Measurements from ENCODE around the gene ALMS1.
"Not testable (repeated sequence)": the region's sequence is repeated elsewhere in the genome, so short reads cannot be mapped to it uniquely, and the experiment has no call there.

The ALMS1 gene

DNA sequence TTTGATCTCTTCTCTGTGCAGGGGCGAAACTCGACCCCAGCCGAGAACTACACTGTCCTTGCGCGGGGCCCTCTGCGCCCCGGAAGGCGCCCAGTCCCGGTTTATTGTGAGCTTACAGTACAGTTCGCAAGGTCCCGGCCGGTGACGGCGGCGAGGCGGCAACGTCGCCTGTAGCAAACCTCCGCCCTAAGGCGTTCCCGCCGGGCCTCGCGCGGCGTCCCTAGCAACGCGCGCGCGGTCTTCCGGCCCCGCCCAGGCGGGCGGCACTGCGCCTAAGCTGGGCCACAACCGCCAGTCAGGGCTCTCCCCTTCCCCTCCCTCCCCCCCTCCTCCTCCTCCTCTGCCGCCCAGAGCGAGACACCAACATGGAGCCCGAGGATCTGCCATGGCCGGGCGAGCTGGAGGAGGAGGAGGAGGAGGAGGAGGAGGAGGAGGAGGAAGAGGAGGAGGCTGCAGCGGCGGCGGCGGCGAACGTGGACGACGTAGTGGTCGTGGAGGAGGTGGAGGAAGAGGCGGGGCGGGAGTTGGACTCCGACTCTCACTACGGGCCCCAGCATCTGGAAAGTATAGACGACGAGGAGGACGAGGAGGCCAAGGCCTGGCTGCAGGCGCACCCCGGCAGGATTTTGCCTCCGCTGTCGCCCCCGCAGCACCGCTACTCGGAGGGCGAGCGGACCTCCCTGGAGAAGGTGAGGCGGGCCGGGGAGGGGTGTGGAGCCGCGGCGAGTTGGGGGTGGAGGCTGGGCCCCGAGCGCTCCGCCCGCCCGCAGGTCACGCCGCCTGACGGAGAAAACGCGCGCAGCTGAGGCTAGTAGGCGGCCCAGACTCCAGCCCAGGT, at the start of gene ALMS1:
Gene ALMS1, plus strand, starts transcription at position 333 of the 838 bp plus-strand sequence. Its CDS starts 33 bp downstream, at position 366.
- DNase-seq = peak; percentile 96

DNA sequence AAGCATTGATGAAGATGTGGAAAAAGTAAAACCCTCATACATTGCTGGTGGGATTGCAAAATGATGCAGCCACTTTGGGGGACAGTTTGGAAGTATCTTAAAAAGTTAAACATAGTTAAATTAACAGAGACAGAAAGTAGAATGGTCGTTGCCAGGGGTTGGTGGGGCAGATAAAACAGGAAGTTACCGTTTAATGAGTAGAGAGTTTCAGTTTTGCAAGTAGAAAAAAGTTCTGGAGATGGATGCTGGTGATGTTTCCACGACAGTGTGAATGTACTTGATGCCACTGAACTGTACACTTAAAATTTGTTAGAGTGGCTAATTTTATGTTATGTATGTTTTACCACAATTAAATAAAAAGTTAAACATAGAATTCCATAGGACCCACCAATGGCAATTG, 47.8 kb upstream of the ALMS1 start:
- DNase-seq = no peak

DNA sequence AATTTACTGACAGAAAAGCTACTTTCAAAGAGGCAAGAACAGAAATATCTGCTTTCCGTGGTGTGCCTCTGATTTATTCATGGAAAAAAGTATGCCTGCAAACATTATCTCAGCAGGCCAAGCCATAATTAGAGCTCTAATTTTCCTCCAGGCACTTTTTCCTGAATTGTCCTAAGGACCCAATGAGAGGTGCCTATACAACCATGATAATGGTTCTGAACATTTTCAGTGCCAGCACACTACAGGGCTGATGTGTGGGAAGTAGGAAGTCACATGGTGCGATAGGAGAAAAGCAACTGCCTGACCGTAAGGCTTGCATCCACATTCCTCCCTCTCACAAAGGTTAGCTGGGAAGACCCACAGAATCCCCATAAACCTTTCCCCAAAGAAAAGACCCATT, 46.4 kb upstream of the ALMS1 start:
- DNase-seq = no peak

GRCh38 chr2:73341039-73341438, 44.6 kb upstream of the ALMS1 start:
- no peak for DNase-seq

GRCh38 chr2:73343992-73344391, 41.6 kb upstream of the ALMS1 start:
- DNase-seq = no peak

- not testable (repeated sequence) for DNase-seq
Measured at GRCh38 chr2:73344747-73345146, 40.9 kb upstream of the ALMS1 start.

DNA sequence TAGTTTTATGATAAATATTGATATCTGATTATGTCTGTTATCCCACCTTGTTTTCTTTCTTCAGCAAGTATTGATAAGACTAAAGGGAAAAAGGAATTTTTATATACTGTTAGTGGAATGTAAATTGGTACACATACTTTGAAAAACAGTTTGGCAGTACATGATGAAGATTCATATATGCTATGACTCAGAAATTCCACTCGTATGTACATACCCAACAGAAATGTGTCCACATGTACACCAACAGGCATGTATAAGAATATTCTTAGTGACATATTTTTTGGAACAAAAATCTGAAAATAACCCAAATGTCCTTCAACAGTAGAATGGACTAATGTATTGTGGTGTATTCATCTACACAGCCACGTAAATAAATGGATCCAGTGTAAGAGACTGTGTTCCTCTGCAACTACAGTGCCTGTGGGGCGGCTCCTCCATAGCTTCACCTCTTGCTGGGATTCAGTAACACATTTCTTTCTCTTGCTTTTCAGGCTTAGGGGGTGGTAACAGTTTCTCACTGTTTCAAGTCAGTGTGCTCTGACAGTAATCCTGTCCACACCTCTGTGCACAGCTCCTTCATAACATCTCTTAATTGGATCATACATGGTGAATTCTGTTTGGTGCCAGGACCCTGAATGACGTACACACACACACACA, 35.5 kb upstream of the ALMS1 start:
- no peak for DNase-seq

- DNase-seq = no peak
Measured at GRCh38 chr2:73356097-73356496, 29.5 kb upstream of the ALMS1 start.

- DNase-seq = no peak
Measured at GRCh38 chr2:73359915-73360697, 25.5 kb upstream of the ALMS1 start.

DNA sequence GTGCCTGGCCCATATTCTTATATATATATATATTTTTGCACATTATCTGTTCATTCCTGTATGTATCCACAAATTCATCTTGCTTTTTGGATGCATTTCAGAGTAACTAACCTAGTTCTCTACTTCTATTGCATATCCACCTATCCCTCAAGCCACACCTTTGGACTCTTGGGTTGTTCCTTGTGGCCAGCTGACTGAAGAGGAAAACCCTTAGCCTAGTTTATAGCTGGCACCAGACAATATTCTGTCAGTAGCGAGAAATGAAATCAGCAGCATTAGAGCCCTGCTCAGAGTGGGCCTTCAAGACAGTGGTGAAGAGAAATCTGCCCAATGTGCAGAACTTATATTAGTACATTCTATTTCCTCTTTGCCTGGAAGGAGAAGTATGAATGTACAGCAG, 19.6 kb upstream of the ALMS1 start:
- no peak for DNase-seq

- no peak for DNase-seq
Measured at GRCh38 chr2:73368781-73369180, 16.9 kb upstream of the ALMS1 start.

DNA sequence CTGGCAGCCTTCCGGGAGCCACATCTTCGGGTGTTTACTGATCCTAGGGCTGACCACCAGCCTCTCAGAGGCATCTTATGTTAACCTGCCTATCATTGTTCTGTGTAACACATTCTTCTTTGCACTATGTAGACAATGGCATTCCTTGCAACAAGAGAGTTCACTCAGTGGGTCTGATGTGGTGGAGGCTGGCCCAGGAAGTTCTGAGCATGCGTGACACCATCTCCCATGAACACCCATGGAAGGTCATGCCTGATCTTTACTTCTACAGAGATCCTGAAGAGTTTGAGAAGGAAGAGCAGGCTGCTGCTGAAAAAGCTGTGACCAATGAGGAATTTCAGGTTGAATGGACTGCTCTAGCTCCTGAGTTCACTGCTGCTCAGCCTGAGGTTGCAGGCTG, 15.3 kb upstream of the ALMS1 start:
- no peak for DNase-seq

DNA sequence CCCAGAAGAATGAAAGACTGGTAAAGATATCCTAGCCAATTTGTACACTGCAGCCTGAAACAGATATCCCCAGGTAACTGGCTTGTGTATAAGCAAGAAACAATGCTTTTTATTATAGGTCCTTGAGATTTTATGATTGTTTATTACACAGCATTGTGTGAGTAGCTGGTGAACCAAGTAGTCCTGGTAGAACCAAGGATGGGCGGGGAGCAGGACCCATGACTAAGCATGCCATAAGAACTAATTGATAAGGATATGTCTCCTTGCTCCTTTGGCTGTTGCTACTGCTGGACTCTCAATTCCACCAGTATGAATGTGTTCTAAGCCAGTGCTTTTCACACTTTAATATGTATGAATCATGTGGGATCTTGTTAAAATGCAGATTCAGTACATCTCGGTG, 12.3 kb upstream of the ALMS1 start:
- no peak for DNase-seq

DNA sequence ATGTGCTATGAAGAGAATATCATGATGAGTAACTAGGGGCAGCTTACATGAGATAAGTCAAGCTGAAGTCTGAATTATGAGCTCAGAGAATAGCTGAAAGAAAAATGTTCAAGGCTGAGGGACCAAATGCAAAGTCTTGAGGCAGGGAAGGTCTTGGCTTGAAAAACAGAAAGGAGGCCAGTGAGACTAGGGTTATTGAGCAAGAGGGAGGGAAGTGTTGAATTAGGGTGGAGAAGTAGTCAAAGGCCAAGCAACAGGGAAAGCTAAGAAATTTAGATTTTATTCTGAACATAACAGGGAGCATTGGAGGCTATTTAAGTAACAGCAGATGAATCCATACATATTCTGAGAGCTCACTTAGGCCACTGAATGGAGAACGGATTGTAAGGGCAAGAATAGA, 11.4 kb upstream of the ALMS1 start:
- no peak for DNase-seq

DNA sequence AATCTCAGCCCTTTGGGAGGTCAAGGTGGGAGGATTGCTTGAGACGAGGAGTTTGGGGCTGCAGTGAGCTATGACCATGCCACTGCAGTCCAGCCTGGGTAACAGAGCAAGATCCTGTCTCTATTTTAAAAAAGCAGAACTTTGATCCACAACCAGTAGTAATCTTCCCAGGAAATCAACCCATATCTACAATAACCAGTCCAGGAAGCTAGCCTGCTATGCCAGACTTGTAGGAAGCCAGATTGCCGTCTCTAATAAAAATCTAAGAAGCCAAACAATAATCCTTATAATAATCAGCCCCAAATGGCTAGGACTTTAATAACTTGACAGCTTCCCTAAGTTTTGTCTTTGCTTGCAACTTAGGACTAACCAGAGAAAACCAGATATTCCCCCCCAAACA, 9.0 kb upstream of the ALMS1 start:
- DNase-seq = no peak

DNA sequence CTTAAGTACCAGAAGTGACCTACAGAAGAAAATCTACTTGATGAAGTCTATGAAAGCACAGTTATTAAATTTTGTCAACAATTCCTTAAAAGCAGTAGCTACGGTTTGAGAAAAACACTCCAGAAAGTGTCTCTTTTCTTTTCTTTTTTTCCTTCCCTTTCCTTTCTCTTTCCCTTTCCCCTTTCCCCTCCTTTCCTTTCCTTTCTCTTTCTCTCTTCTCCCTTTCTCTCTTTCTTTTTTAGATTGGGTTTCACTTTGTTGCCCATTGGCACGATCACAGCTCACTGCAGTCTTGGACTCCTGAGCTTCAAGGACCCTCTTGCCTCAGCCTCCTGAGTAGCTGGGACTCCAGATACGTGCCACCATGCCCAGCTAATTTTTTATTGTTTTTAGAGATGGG, 2.6 kb upstream of the ALMS1 start:
- no peak for DNase-seq

DNA sequence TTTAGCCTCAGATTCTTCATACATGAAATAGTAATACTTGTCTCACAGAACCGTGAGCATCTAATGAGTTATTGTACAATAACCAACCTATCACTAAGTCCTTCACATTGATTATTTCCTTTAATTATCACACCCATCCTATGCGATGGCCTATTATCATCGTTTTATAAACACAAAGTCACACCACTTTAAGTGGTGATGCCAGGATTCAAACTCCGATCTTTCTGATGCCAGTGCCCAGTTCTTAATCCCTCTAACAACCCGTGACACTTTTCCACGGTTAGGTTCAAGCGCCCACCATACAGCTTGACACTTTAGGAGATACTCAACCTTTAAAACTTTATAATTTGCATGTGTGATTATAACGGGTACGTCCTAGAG, 523 bp upstream of the ALMS1 start:
- DNase-seq = no peak

DNA sequence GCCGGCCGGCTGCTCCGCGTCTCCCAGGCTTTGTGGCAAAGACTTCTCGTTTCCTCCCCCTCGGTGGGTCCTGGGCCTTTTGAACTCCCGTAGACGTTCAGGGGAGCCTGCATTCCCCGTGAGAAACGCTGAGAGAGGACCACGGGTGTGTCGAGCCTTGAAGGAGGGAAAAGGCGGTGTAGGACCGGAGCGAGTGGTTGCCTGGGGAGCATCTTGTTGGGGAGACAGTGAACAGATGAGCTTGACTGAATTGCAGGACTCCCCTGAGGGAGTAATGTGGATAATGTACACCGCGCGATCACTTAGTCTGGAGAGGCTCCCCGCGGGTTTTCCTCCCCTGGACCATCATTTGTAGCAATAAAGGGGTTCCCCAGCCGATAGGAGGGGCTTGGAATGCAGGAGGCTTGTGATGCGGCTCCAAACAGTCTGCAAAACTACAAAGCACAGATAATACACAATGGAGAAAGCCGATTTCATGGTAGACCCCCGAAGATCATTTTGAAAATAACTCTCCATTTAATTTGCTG, 769 bp downstream of the ALMS1 start:
- no peak for DNase-seq

GRCh38 chr2:73386894-73387636, 1.4 kb downstream of the ALMS1 start:
- DNase-seq = no peak

DNA sequence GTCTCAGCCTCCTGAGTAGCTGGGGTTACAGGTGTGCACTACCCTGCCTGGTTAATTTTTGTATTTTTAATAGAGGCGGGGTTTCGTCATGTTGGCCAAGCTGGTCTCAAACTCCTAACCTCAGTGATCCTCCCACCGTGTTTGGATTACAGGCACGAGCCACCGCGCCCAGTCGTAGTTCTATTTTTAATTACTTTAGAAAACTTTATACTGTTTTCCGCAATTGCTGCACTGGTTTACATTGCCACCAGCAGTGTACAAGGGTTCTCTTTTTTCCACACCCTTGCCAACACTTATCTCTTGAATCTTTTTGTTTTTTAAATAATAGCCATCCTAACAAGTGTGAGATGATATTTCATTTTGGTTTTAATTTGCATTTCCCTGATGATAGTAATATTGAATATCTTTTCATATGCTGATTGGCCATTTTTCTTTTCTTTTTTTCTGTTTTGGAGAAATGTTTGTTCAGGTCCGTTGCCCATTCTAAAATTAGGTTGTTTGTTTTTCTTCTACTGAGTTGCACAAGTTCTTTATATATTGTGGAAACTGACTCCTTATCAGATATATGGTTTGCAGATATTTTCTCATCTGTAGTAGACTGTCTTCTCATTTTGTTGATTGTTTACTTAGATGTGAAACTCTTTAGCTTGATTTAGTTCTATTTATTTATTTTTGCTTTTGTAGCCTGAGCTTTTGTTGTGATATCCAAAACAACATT, 16.9 kb downstream of the ALMS1 start:
- DNase-seq = no peak

- no peak for DNase-seq
Measured at GRCh38 chr2:73403237-73403636, 17.6 kb downstream of the ALMS1 start.

GRCh38 chr2:73404409-73404808, 18.8 kb downstream of the ALMS1 start:
- DNase-seq = no peak
